SK-N-SH (cell line): ENCODE results near the gene CACNA1F. TPM values are rescaled to one million over a fixed set of nuclear protein-coding genes. Genes with fewer than 3 reads are reported as not detected.
A peak's percentile ranks its signal among the peaks of the same experiment; 100 is the strongest.

ENCODE experiments used
- CTCF ChIA-PET: fragments of 300-600, 350-600 bp; formaldehyde crosslinking; extraction: SDS; loops from one replicate; lab custom pipeline; 2021; lab: Yijun Ruan, JAX
- POLR2A ChIA-PET: fragments of 350-600 bp; sonication (Branson Sonifier 250); formaldehyde crosslinking; extraction: SDS; loops from one replicate; lab custom pipeline; 2020; ENCODE audit warnings: antibody characterized with exemption, inconsistent platforms; lab: Yijun Ruan, JAX
- DNase-seq: peaks from one replicate; pipeline ENCODE4 v3.0.0; 2012
- H2AFZ ChIP-seq: fragments of 200-600 bp; sonication (generic); 2 replicates; pipeline ENCODE4 v1.8.1; 2016; ENCODE audit warnings: antibody characterized with exemption, mild to moderate bottlenecking, low read depth
- H3F3A ChIP-seq: fragments of 200-600 bp; sonication (generic); replicated peaks from 2 replicates; pipeline ENCODE3; 2016; ENCODE audit warnings: antibody characterized with exemption, mild to moderate bottlenecking; ENCODE audit not compliant: insufficient read depth
- H3K27ac ChIP-seq, 2 experiments: fragments of 200-500 bp in 1 of 2; fragments of 200-600 bp in 1 of 2; sonication (Bioruptor generic) in 1 of 2; sonication (generic), shearing (Covaris generic) in 1 of 2; 2 replicates each; pipeline versions ENCODE4 v1.5.1 to v1.6.1; 2014 to 2016; ENCODE audit warnings: low read depth in 2 of 2, inconsistent platforms in 1 of 2, low read length in 1 of 2, mild to moderate bottlenecking in 1 of 2, mixed read lengths in 1 of 2
- H3K27me3 ChIP-seq: fragments of 200-600 bp; sonication (generic), shearing (Covaris generic); 2 replicates; pipeline ENCODE4 v1.6.1; 2016; ENCODE audit warnings: mixed run types; ENCODE audit not compliant: insufficient read depth
- H3K36me3 ChIP-seq, 2 experiments: fragments of 200-500 bp in 1 of 2; fragments of 200-600 bp in 1 of 2; sonication (Bioruptor generic) in 1 of 2; sonication (generic) in 1 of 2; replicated peaks in 1 of 2; 2 replicates each; pipeline versions ENCODE3 to v1.5.1; 2014 to 2016; ENCODE audit warnings: low read length in 1 of 2, mild to moderate bottlenecking in 1 of 2; ENCODE audit not compliant: insufficient read depth in 2 of 2, control insufficient read depth in 1 of 2
- H3K4me1 ChIP-seq, 2 experiments: fragments of 200-500 bp in 1 of 2; fragments of 200-600 bp in 1 of 2; sonication (Bioruptor generic) in 1 of 2; sonication (generic), shearing (Covaris generic) in 1 of 2; 2 replicates each; pipeline versions ENCODE4 v1.5.1 to v1.6.1; 2014 to 2016; ENCODE audit warnings: low read depth in 1 of 2, low read length in 1 of 2, mixed run types in 1 of 2; ENCODE audit not compliant: insufficient read depth in 2 of 2, control insufficient read depth in 1 of 2
- H3K4me2 ChIP-seq: fragments of 200-600 bp; sonication (generic), shearing (Covaris generic); 2 replicates; pipeline ENCODE4 v1.6.1; 2017; ENCODE audit warnings: mixed run types
- H3K4me3 ChIP-seq, 2 experiments: fragments of 200-500 bp in 1 of 2; fragments of 200-600 bp in 1 of 2; sonication (Bioruptor generic) in 1 of 2; sonication (generic), shearing (Covaris generic) in 1 of 2; 2 replicates each; pipeline versions ENCODE4 v1.5.1 to v1.8.1; 2014 to 2016; ENCODE audit warnings: low read depth in 2 of 2, inconsistent platforms in 1 of 2, low read length in 1 of 2, mild to moderate bottlenecking in 1 of 2, mixed read lengths in 1 of 2, moderate library complexity in 1 of 2
- H3K79me2 ChIP-seq: fragments of 200-600 bp; sonication (generic); 2 replicates; pipeline ENCODE4 v1.8.1; 2017; ENCODE audit warnings: mild to moderate bottlenecking; ENCODE audit not compliant: insufficient read depth
- H3K9ac ChIP-seq: fragments of 200-600 bp; sonication (generic); 2 replicates; pipeline ENCODE4 v1.6.1; 2017; ENCODE audit warnings: mixed run types
- H3K9me2 ChIP-seq: fragments of 200-600 bp; sonication (generic); 2 replicates; pipeline ENCODE4 v1.6.1; 2017; ENCODE audit warnings: mixed run types
- H3K9me3 ChIP-seq: fragments of 200-600 bp; sonication (generic); 2 replicates; pipeline ENCODE4 v1.6.1; 2017; ENCODE audit warnings: mixed run types, mild to moderate bottlenecking, moderate library complexity
- H4K20me1 ChIP-seq: fragments of 200-600 bp; sonication (generic); 2 replicates; pipeline ENCODE4 v1.6.1; 2017; ENCODE audit warnings: mild to moderate bottlenecking, mixed run types; ENCODE audit not compliant: insufficient read depth
- CHD2 ChIP-seq: fragments of 150-350 bp; IDR thresholded peaks from 2 replicates; pipeline ENCODE4 v1.6.1; 2018; ENCODE audit warnings: low read length; ENCODE audit not compliant: partially characterized antibody
- ELF1 ChIP-seq: IDR thresholded peaks from 2 replicates; pipeline ENCODE4 v1.4.0; 2012
- EZH2phosphoT487 ChIP-seq: fragments of 200-600 bp; sonication (generic); IDR thresholded peaks from 2 replicates; pipeline ENCODE4 v1.6.1; 2017; ENCODE audit warnings: low read depth, mixed run types, mild to moderate bottlenecking, antibody characterized with exemption, moderate library complexity, borderline replicate concordance
- FOXJ3 ChIP-seq: sonication (generic); formaldehyde crosslinking; IDR thresholded peaks from 2 replicates; pipeline ENCODE4 v1.5.1; 2020; ENCODE audit warnings: mild to moderate bottlenecking, missing genetic modification reagents
- GATA2 ChIP-seq: sonication (generic); formaldehyde crosslinking; IDR thresholded peaks from 2 replicates; pipeline ENCODE4 v1.5.0; 2020; ENCODE audit warnings: mild to moderate bottlenecking, missing genetic modification reagents
- MEF2A ChIP-seq: IDR thresholded peaks from 2 replicates; pipeline ENCODE4 v1.4.0; 2012; ENCODE audit warnings: low read depth, borderline replicate concordance
- MXI1 ChIP-seq: IDR thresholded peaks from 2 replicates; pipeline ENCODE4 v1.6.1; 2012; ENCODE audit warnings: mild to moderate bottlenecking, low read depth, low read length, improper control_type of control experiment
- NFIC ChIP-seq: IDR thresholded peaks from 2 replicates; pipeline ENCODE4 v1.4.0; 2012; ENCODE audit warnings: borderline replicate concordance
- POLR2AphosphoS5 ChIP-seq: IDR thresholded peaks from 2 replicates; pipeline ENCODE4 v1.6.1; 2012; ENCODE audit warnings: low read depth, low read length
- WGBS: methylation state at CpG from one replicate; pipeline ENCODE4 v1.1.6; 2017; ENCODE audit warnings: low lambda C conversion rate; 5-methylcytosine and 5-hydroxymethylcytosine counted together
- polyA plus RNA-seq, 3 experiments: library from polyadenylated mRNA; depleted of rRNA; stranded (reverse); fragments of >200 nt; gene quantifications; 2 replicates each; pipeline ENCODE4 v1.2.3, GENCODE V29; 2012
- TF ChIP-seq, protein P1 (sequence below): fragments of 150-350 bp; IDR thresholded peaks from 2 replicates; pipeline ENCODE4 v1.6.1; 2017; ENCODE audit warnings: antibody characterized with exemption, low read length, low read depth, borderline replicate concordance
- TF ChIP-seq, protein P2 (sequence below): IDR thresholded peaks from 2 replicates; pipeline ENCODE4; 2012
- TF ChIP-seq, protein P3 (sequence below): IDR thresholded peaks from 2 replicates; pipeline ENCODE4 v1.4.0; 2012; ENCODE audit warnings: low read depth, borderline replicate concordance
- TF ChIP-seq, protein P4 (sequence below): fragments of 200-600 bp; sonication (generic); IDR thresholded peaks from 2 replicates; pipeline ENCODE4 v1.6.1; 2017; ENCODE audit warnings: antibody characterized with exemption, mild to moderate bottlenecking, moderate library complexity
- TF ChIP-seq, protein P5 (sequence below): IDR thresholded peaks from 2 replicates; pipeline ENCODE4 v1.4.0; 2012; ENCODE audit warnings: low read depth

CACNA1F gene
- polyA plus RNA-seq, 1 of the 3 experiments (the other 2 are of a cell fraction) = not detected

DNA sequence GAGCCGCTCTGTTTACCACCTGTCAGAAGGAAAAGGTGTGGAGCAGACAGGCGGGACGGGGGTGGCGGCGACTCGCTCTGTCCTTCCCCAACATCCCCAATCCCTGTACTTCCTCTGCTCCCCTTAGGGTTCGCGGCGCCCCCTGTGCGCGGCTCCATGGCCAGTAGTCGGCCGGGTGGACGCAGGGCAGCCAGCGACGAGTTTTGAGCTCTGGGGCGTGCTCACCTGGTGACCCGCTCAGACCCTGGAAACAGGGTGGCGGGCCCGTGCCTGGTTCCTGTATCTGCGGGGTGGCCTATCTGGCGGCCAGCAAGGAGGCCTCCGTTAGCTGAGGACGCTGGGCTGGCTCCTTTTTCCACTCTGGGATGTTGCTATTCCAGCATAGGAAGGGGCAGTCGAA lies 75.9 kb downstream of the CACNA1F start:
- TF ChIP-seq NFIC (no peak), FOXJ3 (CRISPR knock-in tag) (no peak), POLR2AphosphoS5 (no peak), EZH2phosphoT487 (no peak), CHD2 (no peak)
- TF ChIP-seq, protein P1, sequence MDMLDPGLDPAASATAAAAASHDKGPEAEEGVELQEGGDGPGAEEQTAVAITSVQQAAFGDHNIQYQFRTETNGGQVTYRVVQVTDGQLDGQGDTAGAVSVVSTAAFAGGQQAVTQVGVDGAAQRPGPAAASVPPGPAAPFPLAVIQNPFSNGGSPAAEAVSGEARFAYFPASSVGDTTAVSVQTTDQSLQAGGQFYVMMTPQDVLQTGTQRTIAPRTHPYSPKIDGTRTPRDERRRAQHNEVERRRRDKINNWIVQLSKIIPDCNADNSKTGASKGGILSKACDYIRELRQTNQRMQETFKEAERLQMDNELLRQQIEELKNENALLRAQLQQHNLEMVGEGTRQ = no peak
- TF ChIP-seq, protein P2, sequence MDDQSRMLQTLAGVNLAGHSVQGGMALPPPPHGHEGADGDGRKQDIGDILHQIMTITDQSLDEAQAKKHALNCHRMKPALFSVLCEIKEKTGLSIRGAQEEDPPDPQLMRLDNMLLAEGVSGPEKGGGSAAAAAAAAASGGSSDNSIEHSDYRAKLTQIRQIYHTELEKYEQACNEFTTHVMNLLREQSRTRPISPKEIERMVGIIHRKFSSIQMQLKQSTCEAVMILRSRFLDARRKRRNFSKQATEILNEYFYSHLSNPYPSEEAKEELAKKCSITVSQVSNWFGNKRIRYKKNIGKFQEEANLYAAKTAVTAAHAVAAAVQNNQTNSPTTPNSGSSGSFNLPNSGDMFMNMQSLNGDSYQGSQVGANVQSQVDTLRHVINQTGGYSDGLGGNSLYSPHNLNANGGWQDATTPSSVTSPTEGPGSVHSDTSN = no peak
- TF ChIP-seq, protein P3, sequence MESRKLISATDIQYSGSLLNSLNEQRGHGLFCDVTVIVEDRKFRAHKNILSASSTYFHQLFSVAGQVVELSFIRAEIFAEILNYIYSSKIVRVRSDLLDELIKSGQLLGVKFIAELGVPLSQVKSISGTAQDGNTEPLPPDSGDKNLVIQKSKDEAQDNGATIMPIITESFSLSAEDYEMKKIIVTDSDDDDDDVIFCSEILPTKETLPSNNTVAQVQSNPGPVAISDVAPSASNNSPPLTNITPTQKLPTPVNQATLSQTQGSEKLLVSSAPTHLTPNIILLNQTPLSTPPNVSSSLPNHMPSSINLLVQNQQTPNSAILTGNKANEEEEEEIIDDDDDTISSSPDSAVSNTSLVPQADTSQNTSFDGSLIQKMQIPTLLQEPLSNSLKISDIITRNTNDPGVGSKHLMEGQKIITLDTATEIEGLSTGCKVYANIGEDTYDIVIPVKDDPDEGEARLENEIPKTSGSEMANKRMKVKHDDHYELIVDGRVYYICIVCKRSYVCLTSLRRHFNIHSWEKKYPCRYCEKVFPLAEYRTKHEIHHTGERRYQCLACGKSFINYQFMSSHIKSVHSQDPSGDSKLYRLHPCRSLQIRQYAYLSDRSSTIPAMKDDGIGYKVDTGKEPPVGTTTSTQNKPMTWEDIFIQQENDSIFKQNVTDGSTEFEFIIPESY = no peak
- Histone ChIP-seq H3F3A (peaks cover 3% of the 10 kb centered on the region), H3K36me3 (no peaks in the 10 kb centered on the region), H3K9me3 (no peaks in the 10 kb centered on the region), H3K27ac (no peak overlapping the region), H2AFZ (no peak overlapping the region), H3K4me1 (no peaks in the 10 kb centered on the region; a peak in 1 of 4 replicates), H4K20me1 (no peaks in the 10 kb centered on the region), H3K4me2 (no peak overlapping the region), H3K9me2 (no peaks in the 10 kb centered on the region), H3K27me3 (peaks cover 8% of the 10 kb centered on the region; the same call in 1 of the 2 replicates), H3K79me2 (no peaks in the 10 kb centered on the region), H3K4me3 (no peak overlapping the region), H3K9ac (no peak overlapping the region)
- CTCF ChIA-PET = interaction anchor here (0.7 to 1.0 kb wide), 2 partner anchors 32 to 36 kb away, joined by 3 read pairs; no protein-coding TSS in a partner anchor
- DNase-seq = no peak
- 70% methylated on average over 12 of the region's 25 CpGs for WGBS
- POLR2A ChIA-PET = no interaction called here

DNA sequence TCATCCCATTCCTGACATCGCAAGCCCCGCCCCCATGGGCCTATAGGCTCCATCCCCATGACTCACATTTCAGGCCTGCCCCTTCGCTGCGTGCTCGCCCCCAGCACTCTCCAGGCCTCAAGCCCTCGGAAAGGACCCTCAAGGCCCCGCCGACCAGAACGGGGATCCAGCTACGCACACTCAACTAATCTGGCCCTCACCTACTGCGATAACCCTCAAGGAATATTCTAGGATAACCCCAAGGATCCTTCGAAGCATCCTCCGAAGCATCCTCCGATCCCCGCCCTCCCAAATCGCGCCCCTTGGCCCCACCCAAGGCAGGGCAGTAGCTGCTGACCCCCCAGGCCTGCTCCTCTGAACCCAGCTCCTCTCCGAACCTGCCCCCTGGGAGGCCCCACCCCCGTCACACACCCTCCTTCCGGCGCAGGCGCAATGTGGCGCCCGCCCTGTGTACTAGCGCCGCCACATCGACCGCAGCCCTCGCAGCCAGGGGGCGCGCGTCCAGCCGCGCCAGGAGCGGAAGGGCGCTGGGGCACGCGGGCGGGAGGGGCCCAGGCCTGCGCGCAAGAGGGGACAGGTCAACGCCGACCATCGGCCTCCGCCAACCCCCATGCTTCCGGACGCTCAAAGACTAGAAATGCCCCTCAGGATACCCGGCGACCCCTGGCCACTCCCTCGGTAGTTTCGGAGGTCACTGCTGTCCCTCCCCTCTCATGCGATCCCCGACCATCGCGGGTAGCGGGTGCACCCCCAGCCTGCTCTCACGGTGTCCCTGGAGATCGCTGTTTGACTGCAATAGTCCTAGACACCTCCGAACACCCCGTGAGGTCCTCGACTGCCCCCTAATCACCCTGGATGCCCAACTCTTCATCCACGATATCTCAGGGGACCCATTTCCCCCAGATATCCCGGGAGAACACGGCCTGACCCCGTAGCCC lies 77.0 kb downstream of the CACNA1F start:
- WGBS = 19% methylated on average over 27 of the region's 65 CpGs
- Histone ChIP-seq H3K9me2 (no peaks in the 10 kb centered on the region), H3K4me1 (no peaks in the 10 kb centered on the region; a peak in 1 of 4 replicates), H2AFZ (0 out of 2 replicates have a peak overlapping the region, but pooled peaks have one; percentile 74), H3K79me2 (no peaks in the 10 kb centered on the region), H3K4me3 (peak overlapping the region; percentile 46 to 54), H3F3A (peaks cover 3% of the 10 kb centered on the region), H4K20me1 (no peaks in the 10 kb centered on the region), H3K27ac (peak overlapping the region; percentile 85 to 90), H3K9me3 (no peaks in the 10 kb centered on the region), H3K36me3 (no peaks in the 10 kb centered on the region), H3K4me2 (peak overlapping the region; percentile 78), H3K9ac (peak overlapping the region; percentile 83), H3K27me3 (peaks cover 8% of the 10 kb centered on the region; the same call in 1 of the 2 replicates)
- POLR2A ChIA-PET = interaction anchor here (0.5 kb wide), 1 partner anchor 50 kb away, joined by 3 read pairs; no protein-coding TSS in a partner anchor
- DNase-seq = peak; percentile 91
- CTCF ChIA-PET = interaction anchor here (0.6 to 0.9 kb wide), 10 partner anchors 9 to 54 kb away, joined by 3 to 6 read pairs (median 4); no protein-coding TSS in a partner anchor
- TF ChIP-seq, protein P4, sequence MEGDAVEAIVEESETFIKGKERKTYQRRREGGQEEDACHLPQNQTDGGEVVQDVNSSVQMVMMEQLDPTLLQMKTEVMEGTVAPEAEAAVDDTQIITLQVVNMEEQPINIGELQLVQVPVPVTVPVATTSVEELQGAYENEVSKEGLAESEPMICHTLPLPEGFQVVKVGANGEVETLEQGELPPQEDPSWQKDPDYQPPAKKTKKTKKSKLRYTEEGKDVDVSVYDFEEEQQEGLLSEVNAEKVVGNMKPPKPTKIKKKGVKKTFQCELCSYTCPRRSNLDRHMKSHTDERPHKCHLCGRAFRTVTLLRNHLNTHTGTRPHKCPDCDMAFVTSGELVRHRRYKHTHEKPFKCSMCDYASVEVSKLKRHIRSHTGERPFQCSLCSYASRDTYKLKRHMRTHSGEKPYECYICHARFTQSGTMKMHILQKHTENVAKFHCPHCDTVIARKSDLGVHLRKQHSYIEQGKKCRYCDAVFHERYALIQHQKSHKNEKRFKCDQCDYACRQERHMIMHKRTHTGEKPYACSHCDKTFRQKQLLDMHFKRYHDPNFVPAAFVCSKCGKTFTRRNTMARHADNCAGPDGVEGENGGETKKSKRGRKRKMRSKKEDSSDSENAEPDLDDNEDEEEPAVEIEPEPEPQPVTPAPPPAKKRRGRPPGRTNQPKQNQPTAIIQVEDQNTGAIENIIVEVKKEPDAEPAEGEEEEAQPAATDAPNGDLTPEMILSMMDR = peak; percentile 57
- TF ChIP-seq, protein P5, sequence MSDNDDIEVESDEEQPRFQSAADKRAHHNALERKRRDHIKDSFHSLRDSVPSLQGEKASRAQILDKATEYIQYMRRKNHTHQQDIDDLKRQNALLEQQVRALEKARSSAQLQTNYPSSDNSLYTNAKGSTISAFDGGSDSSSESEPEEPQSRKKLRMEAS = peak; percentile 67; the same call in 1 of the 2 replicates
- TF ChIP-seq MXI1 (no peak), GATA2 (CRISPR knock-in tag) (no peak), MEF2A (no peak), ELF1 (no peak)
- TF ChIP-seq, protein P3 = no peak
- TF ChIP-seq, protein P2 = no peak
